Neural progenitor cell (in vitro differentiated cells): ENCODE measurements around the gene LRFN4. TPM values are rescaled to one million over a fixed set of nuclear protein-coding genes. Genes with fewer than 3 reads are reported as not detected.

Source experiments
- DNase-seq: peaks from one replicate; pipeline ENCODE4 v3.0.0-alpha.2; 2016; ENCODE audit warnings: low spot score
- H2AFZ ChIP-seq: fragments of 200-600 bp; sonication (generic); replicated peaks from 2 replicates; pipeline ENCODE4 v1.6.1; 2016; ENCODE audit warnings: antibody characterized with exemption
- H3F3A ChIP-seq: fragments of 200-600 bp; sonication (generic); 2 replicates; pipeline ENCODE4 v1.6.1; 2016; ENCODE audit warnings: antibody characterized with exemption, low read depth
- H3K27ac ChIP-seq: fragments of 200-600 bp; sonication (generic); 2 replicates; pipeline ENCODE4 v1.5.1; 2016; ENCODE audit warnings: mild to moderate bottlenecking
- H3K27me3 ChIP-seq: fragments of 200-600 bp; sonication (generic); 2 replicates; pipeline ENCODE4 v1.6.1; 2016; ENCODE audit warnings: mild to moderate bottlenecking, moderate library complexity
- H3K36me3 ChIP-seq: fragments of 200-600 bp; sonication (generic); 2 replicates; pipeline ENCODE4 v1.5.1; 2016
- H3K4me1 ChIP-seq: fragments of 200-600 bp; sonication (generic); 2 replicates; pipeline ENCODE4 v1.6.1; 2016; ENCODE audit warnings: mixed run types
- H3K4me2 ChIP-seq: fragments of 200-600 bp; sonication (generic); 2 replicates; pipeline ENCODE4 v1.6.1; 2016
- H3K4me3 ChIP-seq: fragments of 200-600 bp; sonication (generic); 2 replicates; pipeline ENCODE4 v1.5.1; 2016
- H3K79me2 ChIP-seq: fragments of 200-600 bp; sonication (generic); 2 replicates; pipeline ENCODE4 v1.6.1; 2016; ENCODE audit warnings: low read depth
- H3K9ac ChIP-seq: fragments of 200-600 bp; sonication (generic); 2 replicates; pipeline ENCODE4 v1.6.1; 2016
- H3K9me3 ChIP-seq: fragments of 200-600 bp; sonication (generic); 2 replicates; pipeline ENCODE4 v1.5.1; 2016; ENCODE audit warnings: low read depth
- H4K20me1 ChIP-seq: fragments of 200-600 bp; sonication (generic); 2 replicates; pipeline ENCODE4 v1.6.1; 2016; ENCODE audit warnings: low read depth
- H3K27ac Mint-ChIP-seq: 3 replicates; pipeline ENCODE4 v1.8.0; 2021; ENCODE audit warnings: mixed read lengths
- H3K27me3 Mint-ChIP-seq: 2 replicates; pipeline ENCODE4 v1.8.0; 2022; ENCODE audit warnings: low read depth, mild to moderate bottlenecking, inconsistent platforms, moderate library complexity, mixed read lengths; ENCODE audit not compliant: insufficient read depth
- H3K36me3 Mint-ChIP-seq: 3 replicates; pipeline ENCODE4 v1.8.0; 2021; ENCODE audit warnings: mixed read lengths
- H3K4me1 Mint-ChIP-seq: 3 replicates; pipeline ENCODE4 v1.8.0; 2021; ENCODE audit warnings: mixed read lengths
- H3K4me3 Mint-ChIP-seq: 3 replicates; pipeline ENCODE4 v1.8.0; 2021; ENCODE audit warnings: mild to moderate bottlenecking, moderate library complexity, mixed read lengths
- H3K9me3 Mint-ChIP-seq: 3 replicates; pipeline ENCODE4 v1.8.0; 2020; ENCODE audit warnings: mixed read lengths
- CTCF ChIP-seq: fragments of 200-600 bp; sonication (generic); IDR thresholded peaks from 2 replicates; pipeline ENCODE4 v1.5.1; 2017; ENCODE audit warnings: antibody characterized with exemption, mild to moderate bottlenecking
- EZH2 ChIP-seq: fragments of 200-600 bp; sonication (generic); IDR thresholded peaks from 2 replicates; pipeline ENCODE4 v1.6.1; 2017; ENCODE audit warnings: antibody characterized with exemption, mild to moderate bottlenecking, moderate library complexity
- EZH2phosphoT487 ChIP-seq: fragments of 200-600 bp; sonication (generic); IDR thresholded peaks from 2 replicates; pipeline ENCODE4 v1.6.1; 2017; ENCODE audit warnings: antibody characterized with exemption
- total RNA-seq: library from RNA; depleted of rRNA; stranded (reverse); fragments of >200 nt; gene quantifications from 2 replicates; pipeline ENCODE4 v1.2.3, GENCODE V29; 2015; ENCODE audit warnings: low replicate concordance

LRFN4 gene
- total RNA-seq, 1 donor from 2014 or later = 6.7 TPM

GRCh38 chr11:66854231-66854661 lies 2.6 kb upstream of the LRFN4 start:
- no peaks in the 10 kb centered on the region for H3K36me3 Mint-ChIP-seq
- DNase-seq = no peak
- H3K4me3 Mint-ChIP-seq = peak overlapping the region; percentile 55
- Histone ChIP-seq H3K27ac (no peak overlapping the region), H2AFZ (no peak overlapping the region), H3F3A (peaks cover 14% of the 10 kb centered on the region), H3K27me3 (no peaks in the 10 kb centered on the region), H3K4me1 (peaks cover 10% of the 10 kb centered on the region), H3K4me3 (no peak overlapping the region), H3K79me2 (no peaks in the 10 kb centered on the region), H3K36me3 (no peaks in the 10 kb centered on the region), H3K9ac (no peak overlapping the region), H3K9me3 (no peaks in the 10 kb centered on the region), H4K20me1 (peaks cover 5% of the 10 kb centered on the region), H3K4me2 (no peak overlapping the region)
- peaks cover 15% of the 10 kb centered on the region for H3K27me3 Mint-ChIP-seq
- H3K9me3 Mint-ChIP-seq = peaks cover 2% of the 10 kb centered on the region
- H3K4me1 Mint-ChIP-seq = peaks cover 13% of the 10 kb centered on the region
- peak overlapping the region; percentile 18 for H3K27ac Mint-ChIP-seq
- no peak for TF ChIP-seq EZH2

GRCh38 chr11:66854729-66855211 lies 2.1 kb upstream of the LRFN4 start:
- no peak for DNase-seq
- peak overlapping the region; percentile 88 for H3K4me3 Mint-ChIP-seq
- H3K9ac ChIP-seq = no peak overlapping the region
- peaks cover 14% of the 10 kb centered on the region for H3F3A ChIP-seq
- H3K27ac Mint-ChIP-seq = no peak overlapping the region
- TF ChIP-seq EZH2 = no peak
- no peak for TF ChIP-seq EZH2phosphoT487
- TF ChIP-seq CTCF = no peak
- H3K4me1 Mint-ChIP-seq = peaks cover 13% of the 10 kb centered on the region
- peaks cover 10% of the 10 kb centered on the region for H3K4me1 ChIP-seq
- H3K36me3 ChIP-seq = no peaks in the 10 kb centered on the region
- no peak overlapping the region for H3K4me3 ChIP-seq
- peaks cover 15% of the 10 kb centered on the region for H3K27me3 Mint-ChIP-seq
- no peaks in the 10 kb centered on the region for H3K27me3 ChIP-seq
- H3K4me2 ChIP-seq = no peak overlapping the region
- H3K79me2 ChIP-seq = no peaks in the 10 kb centered on the region
- H3K9me3 ChIP-seq = no peaks in the 10 kb centered on the region
- no peaks in the 10 kb centered on the region for H3K36me3 Mint-ChIP-seq
- no peak overlapping the region for H2AFZ ChIP-seq
- peaks cover 5% of the 10 kb centered on the region for H4K20me1 ChIP-seq
- H3K27ac ChIP-seq = no peak overlapping the region
- H3K9me3 Mint-ChIP-seq = peaks cover 2% of the 10 kb centered on the region

GRCh38 chr11:66855574-66856495 lies 1.0 kb upstream of the LRFN4 start:
- Histone ChIP-seq H3K27me3 (no peaks in the 10 kb centered on the region), H3K9ac (peak overlapping the region; percentile 57), H3K4me1 (peaks cover 10% of the 10 kb centered on the region), H3K79me2 (no peaks in the 10 kb centered on the region), H3K36me3 (no peaks in the 10 kb centered on the region), H3F3A (peaks cover 14% of the 10 kb centered on the region), H3K27ac (peak overlapping the region; percentile 34), H4K20me1 (peaks cover 5% of the 10 kb centered on the region), H3K4me2 (peak overlapping the region; percentile 83), H3K9me3 (no peaks in the 10 kb centered on the region), H3K4me3 (peak overlapping the region; percentile 69), H2AFZ (peak overlapping the region; percentile 52)
- no peak for TF ChIP-seq EZH2phosphoT487
- peak; percentile 18 for TF ChIP-seq EZH2
- no peak for TF ChIP-seq CTCF
- peak; percentile 99 for DNase-seq
- peak overlapping the region; percentile 96 for H3K4me3 Mint-ChIP-seq
- H3K4me1 Mint-ChIP-seq = peaks cover 13% of the 10 kb centered on the region
- H3K27ac Mint-ChIP-seq = peak overlapping the region; percentile 75
- H3K36me3 Mint-ChIP-seq = no peaks in the 10 kb centered on the region
- peaks cover 2% of the 10 kb centered on the region for H3K9me3 Mint-ChIP-seq
- H3K27me3 Mint-ChIP-seq = peaks cover 15% of the 10 kb centered on the region
